B cell (primary cell): ENCODE data around the gene KRTAP9-8. TPM values are rescaled to one million over a fixed set of nuclear protein-coding genes. Genes with fewer than 3 reads are reported as not detected.

Source experiments
- ATAC-seq: fragments of 200-7000 bp; cut with Tn5 transposase; one replicate; pipeline ENCODE4 v1.10.0; 2021; ENCODE audit warnings: low read depth, mild to moderate bottlenecking, moderate number of reproducible peaks, moderate library complexity
- CTCF ChIA-PET: fragments of 350-600 bp; sonication (Branson Sonifier 250); formaldehyde crosslinking; loops from one replicate; lab custom pipeline; 2021; ENCODE audit warnings: antibody characterized with exemption, inconsistent platforms; lab: Charles Lee
- POLR2A ChIA-PET: fragments of 350-600 bp; sonication (Branson Sonifier 250); formaldehyde crosslinking; loops from one replicate; lab custom pipeline; 2021; ENCODE audit warnings: antibody characterized with exemption; lab: Charles Lee
- DNase-seq: peaks from one replicate; pipeline ENCODE4 v3.0.0; 2013
- H2AFZ ChIP-seq: 2 replicates; pipeline ENCODE4 v1.6.1; 2012; ENCODE audit warnings: mild to moderate bottlenecking, low read depth, low read length; ENCODE audit not compliant: insufficient read depth, poor library complexity, severe bottlenecking
- H3K27ac ChIP-seq, 2 donors: 1 replicate in 1 of 2; 2 replicates in 1 of 2; pipeline ENCODE4 v1.5.1; 2012 to 2013; ENCODE audit warnings: low read length in 2 of 2, mild to moderate bottlenecking in 2 of 2, moderate library complexity in 1 of 2
- H3K27me3 ChIP-seq, 4 experiments: fragments of 200-600 bp in 1 of 4; sonication (generic) in 1 of 4; replicated peaks in 1 of 4; 1 replicate in 2 of 4; 2 replicates in 2 of 4; pipeline versions ENCODE4 v1.6.1 to v1.7.0; 2013 to 2016; ENCODE audit warnings: low read length in 3 of 4, mild to moderate bottlenecking in 2 of 4, mixed read lengths in 1 of 4, moderate library complexity in 1 of 4; ENCODE audit not compliant: insufficient read depth in 4 of 4, control insufficient read depth in 3 of 4; ENCODE audit errors: control extremely low read depth in 1 of 4
- H3K36me3 ChIP-seq, 2 experiments: replicated peaks in 1 of 2; 1 replicate in 1 of 2; 2 replicates in 1 of 2; pipeline versions ENCODE4 v1.6.1 to v1.7.1; 2013; ENCODE audit warnings: low read length in 1 of 2; ENCODE audit not compliant: insufficient read depth in 2 of 2, control insufficient read depth in 1 of 2; ENCODE audit errors: control extremely low read depth in 1 of 2, extremely low read depth in 1 of 2
- H3K4me1 ChIP-seq, 2 donors: fragments of 200-600 bp in 1 of 2; sonication (generic) in 1 of 2; 1 replicate in 1 of 2; 2 replicates in 1 of 2; pipeline versions ENCODE4 v1.5.1 to v1.6.1; 2013 to 2017; ENCODE audit warnings: low read length in 2 of 2; ENCODE audit not compliant: control insufficient read depth in 2 of 2, insufficient read depth in 2 of 2
- H3K4me2 ChIP-seq: replicated peaks from 2 replicates; pipeline ENCODE3; 2012; ENCODE audit warnings: mild to moderate bottlenecking, low read depth, low read length; ENCODE audit not compliant: poor library complexity, severe bottlenecking
- H3K4me3 ChIP-seq, 5 experiments: fragments of 200-600 bp in 1 of 5; sonication (generic) in 1 of 5; 1 replicate in 3 of 5; 2 replicates in 2 of 5; pipeline versions ENCODE4 v1.5.1 to v1.7.0; 2011 to 2016; ENCODE audit warnings: low read length in 4 of 5, mild to moderate bottlenecking in 4 of 5, low read depth in 2 of 5, control low read depth in 1 of 5, moderate library complexity in 1 of 5; ENCODE audit not compliant: insufficient read depth in 1 of 5; ENCODE audit errors: control extremely low read depth in 1 of 5, extremely low read depth in 1 of 5
- H3K79me2 ChIP-seq: fragments of 200-600 bp; sonication (generic); one replicate; pipeline ENCODE4 v1.6.0; 2016; ENCODE audit warnings: low read length; ENCODE audit not compliant: control insufficient read depth, insufficient read depth
- H3K9ac ChIP-seq: fragments of 200-600 bp; sonication (generic); 2 replicates; pipeline ENCODE4 v1.6.1; 2017; ENCODE audit warnings: mild to moderate bottlenecking, low read length, moderate library complexity
- H3K9me3 ChIP-seq, 3 donors: one replicate each; pipeline versions ENCODE4 v1.6.1 to v1.7.1; 2013; ENCODE audit warnings: low read length in 2 of 3; ENCODE audit not compliant: control insufficient read depth in 2 of 3, insufficient read depth in 1 of 3; ENCODE audit errors: control extremely low read depth in 1 of 3
- H4K20me1 ChIP-seq: 2 replicates; pipeline ENCODE4 v1.6.0; 2012; ENCODE audit warnings: mild to moderate bottlenecking, low read length; ENCODE audit not compliant: insufficient read depth, control insufficient read depth, poor library complexity, severe bottlenecking
- H3K27ac Mint-ChIP-seq: one replicate; pipeline ENCODE4 v1.8.0; 2021; ENCODE audit warnings: mixed read lengths
- H3K27me3 Mint-ChIP-seq: one replicate; pipeline ENCODE4 v1.8.0; 2021; ENCODE audit warnings: mixed read lengths
- H3K4me1 Mint-ChIP-seq: one replicate; pipeline ENCODE4 v1.8.0; 2021; ENCODE audit warnings: mixed read lengths
- H3K4me3 Mint-ChIP-seq: one replicate; pipeline ENCODE4 v1.8.0; 2021; ENCODE audit warnings: mixed read lengths
- H3K9me3 Mint-ChIP-seq: one replicate; pipeline ENCODE4 v1.8.0; 2022; ENCODE audit warnings: mixed read lengths; ENCODE audit not compliant: insufficient read depth
- EZH2 ChIP-seq: IDR thresholded peaks from 2 replicates; pipeline ENCODE4 v1.6.1; 2012; ENCODE audit warnings: borderline replicate concordance, low read depth, mild to moderate bottlenecking, moderate library complexity, low read length; ENCODE audit not compliant: insufficient read depth, poor library complexity, severe bottlenecking
- WGBS: methylation state at CpG from one replicate; pipeline ENCODE4 v1.1.5; 2013; ENCODE audit warnings: missing lambda C conversion rate; ENCODE audit not compliant: insufficient coverage; 5-methylcytosine and 5-hydroxymethylcytosine counted together
- intact Hi-C: fragments of 100-400 bp; cut with micrococcal nuclease; formaldehyde crosslinking; loops from one replicate; pipeline ENCODE4 v1.10.0; 2022
- polyA plus RNA-seq: library from polyadenylated mRNA; depleted of rRNA; stranded (reverse); fragments of >200 nt; gene quantifications from 2 replicates; pipeline ENCODE4 v1.2.3, GENCODE V29; 2012
- total RNA-seq, 2 donors: library from RNA; stranded (reverse); fragments of 120-200 nt in 1 of 2; gene quantifications; 1 replicate in 1 of 2; 2 replicates in 1 of 2; pipeline versions ENCODE4 v1.2.3 to v1.2.4, GENCODE V29; 2013 to 2022
- TF ChIP-seq, protein P1 (sequence below): fragments of 200-600 bp; IDR thresholded peaks from one replicate; pipeline ENCODE4 v1.8.0; 2022; ENCODE audit warnings: antibody characterized with exemption, mild to moderate bottlenecking

KRTAP9-8 gene
- total and polyA plus RNA-seq, 2 donors (not counting 1 experiment from before 2014, with no cell fraction given) = not detected

DNA sequence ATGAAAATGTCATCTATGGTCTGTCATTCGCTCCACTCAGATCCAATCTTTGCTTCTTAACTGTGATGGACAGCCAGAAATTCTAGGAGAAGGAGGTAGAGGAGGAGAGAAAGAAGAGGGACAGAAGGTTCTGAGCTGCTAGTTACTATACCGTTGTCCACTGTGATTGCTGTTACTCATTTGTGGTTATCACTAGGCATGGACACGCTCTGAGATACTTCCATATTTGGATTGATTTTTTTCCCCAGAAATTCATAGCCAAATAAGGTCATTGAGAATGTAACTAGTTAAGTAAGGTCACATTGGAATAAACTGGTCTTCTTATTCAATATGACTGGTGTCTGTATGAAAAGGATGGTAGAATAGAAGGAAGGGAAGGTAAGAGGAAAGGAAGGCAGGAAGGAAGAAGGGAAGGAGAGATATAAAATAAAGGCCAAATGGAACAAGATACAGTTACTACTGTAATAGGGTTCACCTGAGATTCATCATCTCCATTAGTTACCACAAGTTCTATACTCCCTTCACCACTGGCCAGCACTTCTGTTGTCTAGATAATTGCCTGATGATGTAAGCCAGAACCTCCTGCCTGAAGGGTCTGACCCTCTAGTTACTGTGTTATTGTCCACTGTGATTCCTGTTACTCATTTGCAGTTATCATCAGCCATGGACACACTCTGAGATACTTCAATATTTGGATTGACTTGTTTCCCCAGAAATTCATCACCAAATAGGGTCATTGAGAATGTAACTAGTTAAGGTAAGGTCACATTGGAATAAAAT is 40.6 kb downstream of the KRTAP9-8 start:
- no peak overlapping the region for H3K27ac ChIP-seq
- no peak overlapping the region for H3K4me2 ChIP-seq
- Mint-ChIP-seq H3K27ac (no peak overlapping the region), H3K9me3 (no peaks in the 10 kb centered on the region), H3K27me3 (peaks cover 51% of the 10 kb centered on the region), H3K4me3 (no peak overlapping the region), H3K4me1 (no peaks in the 10 kb centered on the region)
- H4K20me1 ChIP-seq = no peaks in the 10 kb centered on the region
- H3K79me2 ChIP-seq = no peaks in the 10 kb centered on the region
- no peaks in the 10 kb centered on the region for H3K4me1 ChIP-seq
- POLR2A ChIA-PET = no interaction called here
- no peak overlapping the region for H3K9ac ChIP-seq
- no peak for ATAC-seq
- H3K36me3 ChIP-seq = no peaks in the 10 kb centered on the region
- H2AFZ ChIP-seq = no peak overlapping the region
- no peak overlapping the region for H3K4me3 ChIP-seq
- 100% methylated on average over 2 of the region's 3 CpGs for WGBS
- CTCF ChIA-PET = no interaction called here
- H3K9me3 ChIP-seq = no peaks in the 10 kb centered on the region
- TF ChIP-seq EZH2 = no peak
- TF ChIP-seq, protein P1, sequence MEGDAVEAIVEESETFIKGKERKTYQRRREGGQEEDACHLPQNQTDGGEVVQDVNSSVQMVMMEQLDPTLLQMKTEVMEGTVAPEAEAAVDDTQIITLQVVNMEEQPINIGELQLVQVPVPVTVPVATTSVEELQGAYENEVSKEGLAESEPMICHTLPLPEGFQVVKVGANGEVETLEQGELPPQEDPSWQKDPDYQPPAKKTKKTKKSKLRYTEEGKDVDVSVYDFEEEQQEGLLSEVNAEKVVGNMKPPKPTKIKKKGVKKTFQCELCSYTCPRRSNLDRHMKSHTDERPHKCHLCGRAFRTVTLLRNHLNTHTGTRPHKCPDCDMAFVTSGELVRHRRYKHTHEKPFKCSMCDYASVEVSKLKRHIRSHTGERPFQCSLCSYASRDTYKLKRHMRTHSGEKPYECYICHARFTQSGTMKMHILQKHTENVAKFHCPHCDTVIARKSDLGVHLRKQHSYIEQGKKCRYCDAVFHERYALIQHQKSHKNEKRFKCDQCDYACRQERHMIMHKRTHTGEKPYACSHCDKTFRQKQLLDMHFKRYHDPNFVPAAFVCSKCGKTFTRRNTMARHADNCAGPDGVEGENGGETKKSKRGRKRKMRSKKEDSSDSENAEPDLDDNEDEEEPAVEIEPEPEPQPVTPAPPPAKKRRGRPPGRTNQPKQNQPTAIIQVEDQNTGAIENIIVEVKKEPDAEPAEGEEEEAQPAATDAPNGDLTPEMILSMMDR = no peak
- H3K27me3 ChIP-seq = peaks cover 0 to 9% (median 4%) of the 10 kb centered on the region in 4 experiments
- intact Hi-C loops = no loop called here
- DNase-seq = peak; percentile 0

DNA sequence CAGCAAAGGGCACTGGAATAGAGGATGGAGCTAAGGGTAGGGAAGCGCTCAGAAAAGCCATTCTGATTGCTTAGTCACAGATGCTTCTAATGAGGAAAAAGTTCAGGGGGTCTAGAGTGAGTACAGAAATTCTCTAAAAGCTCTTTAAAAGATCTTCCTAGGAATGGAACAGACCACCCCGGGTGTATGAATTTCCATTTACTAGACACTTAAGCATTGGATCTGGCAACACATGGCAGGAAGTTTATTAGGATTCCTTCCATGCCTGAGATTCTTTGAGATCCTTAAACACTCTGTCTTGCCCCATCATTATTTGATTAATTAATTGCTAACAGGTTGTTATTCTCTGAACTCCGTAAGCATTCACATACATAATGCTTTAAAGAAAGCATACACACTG is 46.2 kb downstream of the KRTAP9-8 start:
- Histone ChIP-seq H3K79me2 (no peaks in the 10 kb centered on the region), H3K4me3 (no peak overlapping the region), H3K27ac (no peak overlapping the region), H3K9ac (no peak overlapping the region), H3K4me1 (peaks cover 0 to 4% of the 10 kb centered on the region in 2 donors), H3K4me2 (no peak overlapping the region), H3K36me3 (no peaks in the 10 kb centered on the region), H2AFZ (no peak overlapping the region), H3K9me3 (no peaks in the 10 kb centered on the region), H4K20me1 (no peaks in the 10 kb centered on the region), H3K27me3 (no peaks in the 10 kb centered on the region)
- no peaks in the 10 kb centered on the region for H3K9me3 Mint-ChIP-seq
- DNase-seq (peak; percentile 0), ATAC-seq (no peak)
- H3K27me3 Mint-ChIP-seq = peaks cover 34% of the 10 kb centered on the region
- WGBS = no CpG with 5 or more reads among the region's 3 CpGs
- H3K27ac Mint-ChIP-seq = no peak overlapping the region
- intact Hi-C loops = no loop called here
- peaks cover 3% of the 10 kb centered on the region for H3K4me1 Mint-ChIP-seq
- ChIA-PET CTCF (no interaction called here), POLR2A (no interaction called here)
- TF ChIP-seq, protein P1 = no peak
- no peak for TF ChIP-seq EZH2
- no peak overlapping the region for H3K4me3 Mint-ChIP-seq
